ENCODE results near the gene FOXA1.

- TF ChIP-seq POLR2A (IDR thresholded peaks at IDR 0.05; ENCODE audit: low read depth, low read length) = no peak
- TF ChIP-seq POLR2AphosphoS5 (IDR thresholded peaks at IDR 0.05; ENCODE audit: low read depth, low read length) = no peak
- TF ChIP-seq TAF1 (IDR thresholded peaks at IDR 0.05; ENCODE audit: low read depth, low read length) = no peak
- no peak for TF ChIP-seq SPI1 (IDR thresholded peaks at IDR 0.05; ENCODE audit: low read depth, low read length)
- no peak for TF ChIP-seq POU2F2 (IDR thresholded peaks at IDR 0.05; ENCODE audit: low read depth, low read length)
- no peak for TF ChIP-seq PAX5 (IDR thresholded peaks at IDR 0.05; ENCODE audit: insufficient read depth, low read length, severe bottlenecking)
Measured at GRCh38 chr14:37544407-37544806, 50.6 kb downstream of the FOXA1 start.

Data from GM12891 (cell line).